GM19395 (cell line): ENCODE results near the gene TSC22D1.
"Not testable (repeated sequence)": the region's sequence is repeated elsewhere in the genome, so short reads cannot be mapped to it uniquely, and the experiment has no call there.

ENCODE experiments used
- ATAC-seq: cut with Tn5 transposase; IDR thresholded peaks from one replicate; pipeline ENCODE4 v1.9.1; 2021; ENCODE audit warnings: mild to moderate bottlenecking, moderate library complexity; ENCODE audit not compliant: unreplicated experiment

Gene TSC22D1

GRCh38 chr13:44573790-44574465 lies 2.2 kb downstream of the TSC22D1 start:
- no peak for ATAC-seq

GRCh38 chr13:44573071-44573470 lies 3.1 kb downstream of the TSC22D1 start:
- no peak for ATAC-seq

GRCh38 chr13:44566601-44567000 lies 9.5 kb downstream of the TSC22D1 start:
- no peak for ATAC-seq

- no peak for ATAC-seq
These were observed 10.2 kb downstream of the TSC22D1 start for GRCh38 chr13:44565881-44566280.

GRCh38 chr13:44564936-44565335 lies 11.2 kb downstream of the TSC22D1 start:
- ATAC-seq: no peak

- ATAC-seq: not testable (repeated sequence)
These were observed 13.3 kb downstream of the TSC22D1 start for GRCh38 chr13:44562853-44563252.

- no peak for ATAC-seq
These were observed 14.8 kb downstream of the TSC22D1 start for GRCh38 chr13:44561351-44561750.

- no peak for ATAC-seq
These were observed 18.1 kb downstream of the TSC22D1 start for GRCh38 chr13:44557986-44558385.

GRCh38 chr13:44555207-44555606 lies 20.9 kb downstream of the TSC22D1 start:
- ATAC-seq: no peak

- no peak for ATAC-seq
These were observed 26.7 kb downstream of the TSC22D1 start for GRCh38 chr13:44549476-44549875.

GRCh38 chr13:44546164-44546563 lies 30.0 kb downstream of the TSC22D1 start:
- ATAC-seq: no peak

- ATAC-seq: no peak
These were observed 32.8 kb downstream of the TSC22D1 start for GRCh38 chr13:44543369-44543768.

GRCh38 chr13:44542361-44542760 lies 33.8 kb downstream of the TSC22D1 start:
- no peak for ATAC-seq

- no peak for ATAC-seq
These were observed 34.5 kb downstream of the TSC22D1 start for GRCh38 chr13:44541601-44542000.

- no peak for ATAC-seq
These were observed 35.2 kb downstream of the TSC22D1 start for GRCh38 chr13:44540761-44541434.

GRCh38 chr13:44537248-44537647 lies 38.9 kb downstream of the TSC22D1 start:
- ATAC-seq: no peak

- no peak for ATAC-seq
These were observed 52.7 kb downstream of the TSC22D1 start for GRCh38 chr13:44523146-44524015.

GRCh38 chr13:44519642-44520041 lies 56.5 kb downstream of the TSC22D1 start:
- ATAC-seq: no peak

- no peak for ATAC-seq
These were observed 59.4 kb downstream of the TSC22D1 start for GRCh38 chr13:44516771-44517170.

GRCh38 chr13:44514278-44514677 lies 61.9 kb downstream of the TSC22D1 start:
- ATAC-seq: no peak

GRCh38 chr13:44509853-44510252 lies 66.3 kb downstream of the TSC22D1 start:
- ATAC-seq: not testable (repeated sequence)
